Spinal cord (tissue), 10 donors: ENCODE data around the gene FEN1. TPM values are rescaled to one million over a fixed set of nuclear protein-coding genes. Genes with fewer than 3 reads are reported as not detected.

Experiments used
- DNase-seq, 6 donors: peaks; one replicate each; pipeline versions ENCODE4 v3.0.0 to v3.0.0-alpha.2; 2013 to 2015; ENCODE audit warnings: low spot score in 6 of 6, low read depth in 4 of 6
- H3K27ac ChIP-seq: one replicate; pipeline ENCODE4 v1.5.1; 2013; ENCODE audit warnings: low read depth, low read length, control low read depth
- H3K27me3 ChIP-seq: one replicate; pipeline ENCODE4 v1.6.1; 2013; ENCODE audit warnings: low read length; ENCODE audit not compliant: control insufficient read depth, insufficient read depth
- H3K36me3 ChIP-seq: one replicate; pipeline ENCODE4 v1.6.1; 2013; ENCODE audit warnings: low read length; ENCODE audit not compliant: control insufficient read depth, insufficient read depth
- H3K4me1 ChIP-seq: one replicate; pipeline ENCODE4 v1.6.1; 2013; ENCODE audit warnings: low read length; ENCODE audit not compliant: control insufficient read depth, insufficient read depth
- H3K4me3 ChIP-seq: one replicate; pipeline ENCODE4 v1.5.1; 2013; ENCODE audit warnings: low read depth, low read length, control low read depth
- H3K9me3 ChIP-seq: one replicate; pipeline ENCODE4 v1.6.1; 2013; ENCODE audit warnings: low read length; ENCODE audit not compliant: control insufficient read depth, insufficient read depth
- WGBS: methylation state at CpG from one replicate; pipeline ENCODE4 v1.1.5; 2013; ENCODE audit warnings: missing lambda C conversion rate; ENCODE audit not compliant: insufficient coverage; 5-methylcytosine and 5-hydroxymethylcytosine counted together
- polyA plus RNA-seq, 2 donors: library from polyadenylated mRNA; unstranded; fragments of 120-200 nt; gene quantifications; one replicate each; pipeline ENCODE4 v1.2.1, GENCODE V29; 2013; ENCODE audit not compliant: insufficient read length in 2 of 2
- total RNA-seq, 2 donors: library from RNA; depleted of rRNA in 1 of 2; stranded (reverse); fragments of 120-200 nt in 1 of 2; fragments of >200 nt in 1 of 2; gene quantifications; one replicate each; pipeline versions ENCODE4 v1.2.3 to v1.2.4, GENCODE V29; 2013 to 2014
- donor health status: healthy.

The FEN1 gene
- total and polyA plus RNA-seq, 4 donors: 20.7 to 36.1 (median 29.7) TPM

DNA sequence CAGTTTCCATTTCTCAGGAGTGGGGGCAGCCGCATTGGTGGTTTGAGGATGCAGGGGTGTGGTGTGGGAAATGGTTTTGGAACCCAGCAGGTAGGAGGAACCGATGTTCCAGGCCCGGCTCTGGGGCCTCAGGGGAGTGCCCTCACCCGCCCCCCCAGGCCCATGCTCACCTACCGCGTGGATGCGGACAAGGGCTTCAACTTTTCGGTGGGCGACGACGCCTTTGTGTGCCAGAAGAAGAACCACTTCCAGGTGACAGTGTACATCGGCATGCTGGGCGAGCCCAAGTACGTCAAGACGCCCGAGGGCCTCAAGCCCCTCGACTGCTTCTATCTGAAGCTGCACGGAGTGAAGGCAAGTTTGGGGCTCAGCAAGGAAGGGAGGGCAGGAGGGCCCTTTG lies 18.9 kb upstream of the FEN1 start:
- DNase-seq: no peak
- peaks cover 41% of the 10 kb centered on the region for H3K36me3 ChIP-seq
- WGBS: 87% methylated on average over 18 of the region's 18 CpGs
- no peaks in the 10 kb centered on the region for H3K27me3 ChIP-seq
- H3K9me3 ChIP-seq: no peaks in the 10 kb centered on the region
- H3K27ac ChIP-seq: no peak overlapping the region
- peaks cover 47% of the 10 kb centered on the region for H3K4me1 ChIP-seq
- no peak overlapping the region for H3K4me3 ChIP-seq

DNA sequence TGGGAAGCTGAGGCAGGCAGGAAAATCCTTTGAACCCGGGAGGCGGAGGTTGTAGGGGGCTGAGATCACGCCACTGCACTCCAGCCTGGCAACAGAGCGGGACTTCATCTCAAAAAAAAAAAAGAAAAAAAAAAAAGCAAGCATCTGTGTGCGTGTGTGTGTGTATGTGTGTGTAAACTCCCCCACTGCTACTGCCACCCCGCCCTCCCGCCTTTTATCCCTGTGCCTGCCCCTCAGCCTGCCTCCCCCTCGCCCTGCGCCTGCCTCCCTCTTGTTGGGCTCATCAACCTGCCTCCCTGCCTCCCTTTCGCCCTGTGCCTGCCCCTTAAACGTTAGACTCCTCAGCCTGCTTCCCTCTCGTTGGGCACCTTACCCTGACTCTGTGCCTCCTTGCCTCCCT lies 18.3 kb upstream of the FEN1 start:
- WGBS: 85% methylated on average over 7 of the region's 12 CpGs
- H3K27me3 ChIP-seq: no peaks in the 10 kb centered on the region
- peaks cover 47% of the 10 kb centered on the region for H3K4me1 ChIP-seq
- H3K27ac ChIP-seq: no peak overlapping the region
- DNase-seq: no peak
- peaks cover 41% of the 10 kb centered on the region for H3K36me3 ChIP-seq
- no peaks in the 10 kb centered on the region for H3K9me3 ChIP-seq
- no peak overlapping the region for H3K4me3 ChIP-seq

DNA sequence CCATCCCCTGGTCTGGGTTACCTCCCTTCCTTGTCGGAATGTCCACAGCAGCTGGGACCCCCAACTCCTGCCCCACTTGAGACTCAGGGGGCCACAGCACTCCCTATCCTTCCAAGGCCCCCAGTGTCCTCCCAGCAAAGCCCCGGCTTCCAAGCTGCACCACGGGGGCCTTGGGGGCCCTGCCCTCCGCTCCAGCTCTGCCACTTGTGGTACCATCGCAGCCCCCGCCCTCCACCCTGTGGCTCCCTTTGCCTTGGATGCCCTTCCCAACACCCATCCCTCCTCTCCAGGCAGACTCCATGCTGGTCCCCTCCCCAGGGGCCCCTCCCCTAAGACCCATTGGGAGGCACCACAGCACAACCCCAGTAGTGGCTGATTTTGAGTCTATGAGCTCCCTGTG lies 17.6 kb upstream of the FEN1 start:
- Histone ChIP-seq H3K9me3 (no peaks in the 10 kb centered on the region), H3K4me1 (peaks cover 47% of the 10 kb centered on the region), H3K36me3 (peaks cover 42% of the 10 kb centered on the region), H3K27me3 (no peaks in the 10 kb centered on the region), H3K4me3 (no peak overlapping the region), H3K27ac (no peak overlapping the region)
- 92% methylated on average over 6 of the region's 6 CpGs for WGBS
- no peak for DNase-seq

DNA sequence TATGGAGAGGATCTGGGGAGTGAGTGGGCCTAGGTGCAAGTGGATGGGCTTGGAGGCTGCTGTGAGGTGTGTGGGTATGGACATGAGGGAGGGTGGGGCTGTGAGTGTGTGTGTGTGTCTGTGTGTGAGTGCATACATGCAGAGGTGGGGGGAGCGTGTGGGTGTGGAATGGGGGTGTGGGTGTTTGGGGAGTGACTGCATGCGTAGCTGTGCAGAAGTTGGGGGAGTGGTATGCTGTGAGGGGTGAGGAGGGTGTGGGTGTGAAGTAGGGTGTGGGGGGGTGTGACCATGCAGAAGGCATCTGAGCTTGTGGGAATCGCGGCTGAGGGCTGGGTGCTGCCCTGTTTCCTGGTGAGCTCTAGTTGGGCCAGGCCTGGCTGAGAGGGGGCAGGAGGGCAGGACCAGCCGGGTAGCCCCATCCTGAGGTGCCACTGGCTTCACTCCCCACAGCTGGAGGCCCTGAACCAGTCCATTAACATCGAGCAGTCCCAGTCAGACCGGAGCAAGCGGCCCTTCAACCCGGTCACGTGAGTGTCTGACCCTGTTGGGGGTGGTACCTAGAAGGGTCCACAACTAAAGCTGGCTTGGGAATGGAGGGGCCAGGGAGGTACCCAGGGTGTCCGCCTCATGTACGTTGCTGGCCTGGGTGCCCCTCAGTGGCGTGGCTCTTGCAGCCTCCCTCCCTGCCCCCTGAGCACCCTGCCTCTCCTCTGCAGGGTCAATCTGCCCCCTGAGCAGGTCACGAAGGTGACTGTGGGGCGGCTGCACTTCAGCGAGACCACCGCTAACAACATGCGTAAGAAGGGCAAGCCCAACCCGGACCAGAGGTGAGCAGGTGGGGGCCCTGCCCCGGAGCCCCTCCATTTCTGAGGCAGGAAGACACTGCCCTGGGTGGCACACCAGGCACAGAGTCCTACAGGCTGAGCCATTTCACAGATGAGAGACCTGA lies 16.8 kb upstream of the FEN1 start:
- WGBS: 85% methylated on average over 20 of the region's 20 CpGs
- Histone ChIP-seq H3K4me3 (no peak overlapping the region), H3K9me3 (no peaks in the 10 kb centered on the region), H3K4me1 (peaks cover 47% of the 10 kb centered on the region), H3K27ac (no peak overlapping the region), H3K36me3 (peaks cover 49% of the 10 kb centered on the region), H3K27me3 (no peaks in the 10 kb centered on the region)
- DNase-seq: no peak

DNA sequence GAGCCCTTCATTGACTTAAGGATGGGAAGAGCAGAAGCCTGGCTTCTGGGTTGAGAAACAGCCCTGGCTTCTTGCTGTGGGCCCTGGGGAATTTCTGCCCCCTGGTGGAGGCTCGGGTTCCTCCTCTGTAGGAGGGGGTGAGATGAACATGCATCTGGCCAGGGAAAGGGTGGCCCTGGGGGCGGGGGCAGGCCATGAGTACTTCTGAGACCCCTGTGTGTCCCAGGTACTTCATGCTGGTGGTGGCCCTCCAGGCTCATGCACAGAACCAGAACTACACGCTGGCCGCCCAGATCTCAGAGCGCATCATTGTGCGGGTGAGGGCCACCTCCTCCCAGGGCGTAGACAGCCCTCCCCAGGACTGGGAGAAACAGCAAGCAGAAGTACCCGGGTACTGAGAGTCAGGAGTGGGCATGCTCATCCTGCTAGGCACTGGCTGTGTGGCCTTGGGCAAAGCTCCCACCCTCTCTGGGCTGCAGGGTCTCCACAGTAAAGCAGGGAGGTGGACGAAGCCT lies 16.1 kb upstream of the FEN1 start:
- no peaks in the 10 kb centered on the region for H3K9me3 ChIP-seq
- no peak overlapping the region for H3K4me3 ChIP-seq
- H3K27ac ChIP-seq: no peak overlapping the region
- H3K4me1 ChIP-seq: peaks cover 45% of the 10 kb centered on the region
- H3K27me3 ChIP-seq: no peaks in the 10 kb centered on the region
- DNase-seq: peak in 2 of 6 donors; percentile 18 to 51
- peaks cover 54% of the 10 kb centered on the region for H3K36me3 ChIP-seq
- WGBS: 67% methylated on average over 9 of the region's 9 CpGs

DNA sequence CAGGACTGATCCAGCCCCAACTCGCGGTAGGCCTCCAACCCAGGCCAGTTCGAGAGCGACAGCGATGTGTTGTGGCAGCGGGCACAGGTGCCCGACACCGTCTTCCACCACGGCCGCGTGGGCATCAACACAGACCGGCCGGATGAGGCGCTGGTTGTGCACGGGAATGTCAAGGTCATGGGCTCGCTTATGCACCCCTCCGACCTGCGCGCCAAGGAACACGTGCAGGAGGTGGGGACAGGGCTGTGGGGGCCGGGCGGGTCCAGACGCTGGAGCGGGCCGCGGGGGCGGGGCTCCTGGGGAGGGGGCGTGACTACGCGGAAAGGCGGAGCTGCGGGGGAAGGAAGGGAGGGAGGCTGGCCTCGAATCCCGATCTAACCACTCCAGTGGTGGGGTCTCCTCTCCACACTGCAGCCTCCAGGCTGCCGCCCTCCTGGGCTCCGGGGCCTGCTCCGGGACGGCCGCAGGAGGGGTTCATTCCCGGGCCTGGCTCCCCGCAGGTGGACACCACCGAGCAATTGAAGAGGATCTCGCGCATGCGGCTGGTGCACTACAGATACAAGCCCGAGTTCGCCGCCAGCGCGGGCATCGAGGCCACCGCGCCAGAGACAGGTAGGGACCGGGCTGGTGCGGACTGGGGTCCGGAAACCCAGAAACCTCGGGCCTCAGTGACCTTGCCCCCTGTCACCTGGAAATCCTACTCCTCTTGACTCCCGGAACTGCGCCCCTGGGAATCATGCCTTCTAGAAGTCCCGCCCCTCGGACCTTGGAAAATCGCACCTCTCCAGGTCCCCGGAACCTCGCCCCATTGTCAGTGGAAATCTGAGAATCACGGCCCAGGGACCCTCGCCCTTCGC lies 15.2 kb upstream of the FEN1 start:
- Histone ChIP-seq H3K27me3 (no peaks in the 10 kb centered on the region), H3K4me1 (peaks cover 38% of the 10 kb centered on the region), H3K36me3 (peaks cover 51% of the 10 kb centered on the region), H3K4me3 (peak overlapping the region; percentile 18), H3K9me3 (no peaks in the 10 kb centered on the region), H3K27ac (no peak overlapping the region)
- WGBS: 25% methylated on average over 58 of the region's 67 CpGs
- DNase-seq: peak in 3 of 6 donors; percentile 17 to 86 (median 75)

DNA sequence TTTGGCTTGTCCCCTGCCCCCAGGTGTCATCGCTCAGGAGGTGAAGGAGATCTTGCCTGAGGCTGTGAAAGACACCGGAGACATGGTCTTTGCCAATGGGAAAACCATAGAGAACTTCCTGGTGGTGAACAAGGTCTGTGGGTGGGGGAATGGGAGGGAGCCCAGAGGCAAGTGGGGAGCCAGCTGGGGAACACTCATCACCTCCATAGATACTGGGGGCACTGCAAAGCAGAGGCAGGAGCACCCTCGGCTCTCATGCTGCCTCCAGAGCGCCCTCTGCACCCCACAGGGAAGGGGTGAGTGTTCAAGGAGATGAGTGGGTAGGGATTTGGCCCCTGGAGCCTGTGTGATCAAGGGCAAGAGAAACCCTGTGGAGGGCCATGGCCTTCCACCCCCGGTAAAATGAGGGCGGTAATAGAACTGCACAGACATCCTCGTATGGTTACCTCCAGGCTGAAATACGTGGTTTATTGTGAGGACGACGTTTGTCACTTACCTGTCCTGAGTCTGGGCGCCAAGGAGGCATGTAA lies 14.3 kb upstream of the FEN1 start:
- WGBS: 91% methylated on average over 10 of the region's 11 CpGs

DNA sequence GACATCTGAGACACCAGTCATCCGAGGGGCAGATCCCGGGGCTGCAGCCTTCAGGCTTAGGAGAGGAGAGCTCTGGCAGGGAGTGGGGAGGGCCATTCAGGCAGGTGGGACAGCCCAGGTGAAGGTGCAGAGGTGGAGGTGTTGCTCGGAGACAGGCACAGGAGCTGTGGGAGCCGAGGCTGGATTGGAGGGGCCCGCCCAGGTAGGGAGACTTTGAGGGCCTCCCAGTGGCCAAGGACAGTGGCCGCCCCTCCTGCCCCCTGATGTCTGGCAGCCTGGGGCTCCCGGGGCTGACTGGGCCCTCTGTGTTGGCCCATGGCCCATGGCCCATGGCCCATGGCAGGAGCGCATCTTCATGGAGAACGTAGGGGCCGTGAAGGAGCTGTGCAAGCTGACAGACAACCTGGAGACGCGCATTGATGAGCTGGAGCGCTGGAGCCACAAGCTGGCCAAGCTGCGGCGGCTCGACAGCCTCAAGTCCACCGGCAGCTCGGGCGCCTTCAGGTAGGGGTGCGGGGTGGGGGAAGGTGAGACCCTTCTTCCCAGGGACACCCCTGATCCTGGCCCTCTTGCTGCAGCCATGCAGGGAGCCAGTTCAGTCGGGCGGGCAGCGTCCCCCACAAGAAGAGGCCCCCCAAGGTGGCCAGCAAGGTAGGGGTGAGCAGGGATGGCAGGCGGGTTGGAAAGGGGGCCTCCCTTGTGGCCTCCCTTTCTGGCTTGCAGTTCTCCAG lies 13.6 kb upstream of the FEN1 start:
- Histone ChIP-seq H3K27ac (no peak overlapping the region), H3K27me3 (no peaks in the 10 kb centered on the region), H3K4me3 (no peak overlapping the region), H3K4me1 (peaks cover 24% of the 10 kb centered on the region), H3K36me3 (peaks cover 60% of the 10 kb centered on the region), H3K9me3 (no peaks in the 10 kb centered on the region)
- WGBS: 83% methylated on average over 14 of the region's 24 CpGs
- no peak for DNase-seq

More for the DNA sequence above, 14.3 kb upstream of the FEN1 start:
- H3K27me3 ChIP-seq: no peaks in the 10 kb centered on the region
- H3K4me3 ChIP-seq: no peak overlapping the region
- no peaks in the 10 kb centered on the region for H3K9me3 ChIP-seq
- H3K27ac ChIP-seq: no peak overlapping the region
- no peak for DNase-seq
- peaks cover 55% of the 10 kb centered on the region for H3K36me3 ChIP-seq
- H3K4me1 ChIP-seq: peaks cover 31% of the 10 kb centered on the region
